Stimulated activated CD4-positive, alpha-beta T cell treated with anti-CD3 and anti-CD28 coated beads, Interleukin-15, amount 100 ng/mL, for 1 hour (primary cell): Measurements from ENCODE around the gene CRYGC.
"Not testable (repeated sequence)": the region's sequence is repeated elsewhere in the genome, so short reads cannot be mapped to it uniquely, and the experiment has no call there.

Source experiments
- DNase-seq, 2 donors: peaks; one replicate each; pipeline ENCODE4 v3.0.0-alpha.2; 2020; ENCODE audit warnings: low read depth in 1 of 2, low spot score in 1 of 2

CRYGC gene

DNA sequence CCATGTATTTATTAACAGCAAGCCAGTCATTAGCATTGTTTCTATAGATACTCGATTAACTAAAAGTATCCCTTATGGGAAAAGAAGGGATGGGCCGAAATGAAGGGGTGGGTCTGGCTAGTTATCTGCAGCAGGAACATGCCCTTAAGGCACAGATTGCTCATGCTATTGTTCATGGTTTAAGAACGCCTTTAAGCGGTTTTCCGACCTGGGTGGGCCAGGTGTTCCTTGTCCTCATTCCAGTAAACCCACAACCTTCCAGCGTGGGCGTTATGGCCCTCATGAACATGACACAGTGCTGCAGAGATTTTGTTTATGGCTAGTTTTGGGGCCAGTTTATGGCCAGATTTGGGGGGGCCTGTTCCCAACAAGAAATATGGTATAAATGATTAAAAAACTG lies 8.7 kb upstream of the CRYGC start:
- DNase-seq = not testable (repeated sequence)

DNA sequence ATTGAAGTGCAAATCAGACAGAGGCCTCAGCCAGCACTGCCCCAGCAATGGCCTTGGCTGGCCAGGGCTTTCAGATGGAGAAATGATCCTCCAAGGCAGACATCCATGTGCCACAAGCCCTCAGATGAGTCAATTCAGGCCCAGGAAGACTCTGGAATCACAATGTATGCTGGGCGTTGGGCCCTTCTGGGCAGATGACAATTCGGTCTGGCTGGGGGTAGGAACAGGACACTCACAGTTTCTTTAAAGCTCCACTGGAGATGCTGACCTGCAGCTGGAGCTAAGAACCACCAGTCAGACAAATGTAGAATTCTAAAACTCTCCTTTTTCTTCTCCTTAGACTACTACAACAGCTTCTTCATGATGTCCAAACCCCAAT lies 7.1 kb upstream of the CRYGC start:
- no peak for DNase-seq

DNA sequence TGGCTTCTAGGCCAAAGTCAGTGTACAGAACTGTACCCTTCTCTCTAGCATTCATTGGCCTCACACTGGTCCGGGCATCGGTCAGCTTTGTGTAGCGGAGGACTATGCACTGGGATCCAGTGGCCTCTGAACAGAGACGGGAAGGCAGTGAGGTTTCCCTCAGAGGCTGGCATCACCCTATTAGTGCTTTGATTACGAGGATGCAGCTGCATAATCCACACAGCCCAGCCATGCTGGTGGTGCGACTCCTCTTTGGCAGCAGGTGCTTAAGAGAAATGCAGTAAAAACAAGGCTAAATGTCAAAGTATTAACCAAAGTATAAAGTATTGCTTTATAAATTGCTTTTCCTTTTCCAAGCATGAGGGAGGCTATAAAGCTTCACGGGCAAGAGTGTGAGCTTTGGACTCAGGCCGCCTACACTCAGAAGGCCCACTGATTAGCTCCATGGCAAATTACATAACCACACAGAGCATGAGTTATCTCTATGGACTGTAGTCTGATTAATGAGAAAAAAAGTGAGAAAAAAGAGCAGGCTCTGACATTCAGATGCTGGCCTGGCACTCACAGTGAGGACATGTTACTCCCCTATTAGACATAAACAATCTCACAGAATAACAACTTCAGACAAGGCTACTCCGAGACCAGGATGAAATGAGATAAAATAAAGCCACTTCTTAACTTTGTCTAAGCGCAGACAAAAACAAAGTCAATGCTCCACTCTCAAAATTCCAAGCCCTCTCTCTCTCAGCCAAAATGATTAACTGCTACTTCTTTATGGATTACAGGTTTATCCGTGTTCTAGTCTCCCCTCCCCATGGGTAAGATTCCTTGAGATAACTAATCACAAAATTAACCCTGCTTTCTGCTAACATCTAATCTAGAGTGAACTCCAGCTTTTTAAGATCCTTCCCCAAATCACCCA lies 6.4 kb upstream of the CRYGC start:
- no peak for DNase-seq

DNA sequence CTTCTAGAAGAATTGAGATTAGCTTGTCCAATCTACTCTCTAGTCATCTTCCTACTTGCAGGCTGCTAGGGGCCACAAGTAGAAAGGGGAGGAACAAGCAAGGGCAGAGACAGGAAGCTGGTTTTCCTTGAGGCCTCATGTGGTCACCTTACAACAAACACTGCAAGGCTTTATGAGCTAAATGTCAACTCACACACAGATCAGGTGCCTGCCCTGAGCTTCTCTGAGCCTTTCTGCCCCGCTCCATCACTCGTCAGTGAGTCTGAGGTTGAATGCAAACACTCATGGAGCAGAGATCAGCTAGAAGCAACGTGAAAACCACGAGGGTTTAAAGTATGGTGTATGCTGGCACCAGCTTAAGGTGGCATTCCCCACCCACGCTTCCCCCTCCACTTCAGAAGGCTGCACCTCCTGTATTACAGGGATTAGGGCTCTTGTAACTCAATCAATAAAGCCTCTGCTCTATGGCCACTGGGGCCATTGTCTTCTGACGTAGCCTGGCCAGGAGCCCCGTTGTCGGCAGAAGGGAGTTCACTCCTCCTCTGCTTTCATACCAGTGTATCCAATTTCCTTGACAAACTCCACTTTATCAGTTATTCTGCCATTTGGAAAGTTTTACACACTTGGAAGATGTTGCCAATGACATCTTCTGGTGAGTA lies 5.4 kb upstream of the CRYGC start:
- DNase-seq = no peak

DNA sequence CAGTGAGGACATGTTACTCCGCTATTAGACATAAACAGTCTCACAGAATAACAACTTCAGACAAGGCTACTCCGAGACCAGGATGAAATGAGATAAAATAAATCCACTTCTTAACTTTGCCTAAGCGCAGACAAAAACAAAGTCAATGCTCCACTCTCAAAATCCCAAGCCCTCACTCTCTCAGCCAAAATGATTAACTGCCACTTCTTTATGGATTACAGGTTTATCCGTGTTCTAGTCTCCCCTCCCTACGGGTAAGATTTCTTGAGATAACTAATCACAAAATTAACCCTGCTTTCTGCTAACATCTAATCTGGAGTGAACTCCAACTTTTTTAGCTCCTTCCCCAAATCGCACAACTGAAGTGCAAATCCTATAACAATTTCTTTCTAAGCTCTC lies 1.1 kb upstream of the CRYGC start:
- no peak for DNase-seq

DNA sequence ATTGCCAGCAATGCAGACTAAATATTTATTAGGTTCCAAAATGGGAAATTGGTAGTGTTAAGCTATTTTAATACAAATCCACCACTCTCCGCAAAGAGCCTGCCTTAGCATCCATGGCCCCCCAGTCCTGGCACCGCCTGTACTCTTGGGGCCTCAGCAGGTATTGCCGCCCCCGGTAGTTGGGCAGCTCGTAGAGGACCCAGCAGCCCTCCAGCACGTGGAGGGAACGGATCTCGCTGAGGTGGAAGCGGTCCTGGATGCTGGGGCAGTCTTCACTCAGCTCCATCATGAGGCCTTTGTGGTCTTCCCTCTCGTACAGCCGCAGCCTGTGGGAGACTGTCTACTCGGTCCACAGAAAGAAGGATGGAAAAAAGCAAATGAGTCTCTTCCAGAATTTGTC lies 1.5 kb downstream of the CRYGC start:
- no peak for DNase-seq

DNA sequence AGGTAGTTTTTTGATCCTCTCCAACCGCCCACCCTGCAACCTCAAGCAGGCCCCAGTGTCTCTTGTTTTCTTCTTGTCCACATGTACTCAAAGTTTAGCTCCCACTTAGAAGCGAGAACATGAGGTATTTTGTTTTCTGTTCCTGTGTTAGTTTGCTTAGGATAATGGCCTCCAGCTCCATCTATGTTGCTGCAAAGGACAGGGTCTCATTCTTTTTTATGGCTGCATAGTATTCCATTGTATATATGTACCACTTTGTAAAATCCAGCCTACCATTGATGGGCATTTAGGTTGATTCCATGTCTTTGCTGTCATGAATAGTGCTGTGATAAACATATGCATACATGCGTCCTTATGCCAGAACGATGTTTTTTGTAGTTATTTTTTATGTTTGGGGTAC lies 2.5 kb downstream of the CRYGC start:
- no peak for DNase-seq

DNA sequence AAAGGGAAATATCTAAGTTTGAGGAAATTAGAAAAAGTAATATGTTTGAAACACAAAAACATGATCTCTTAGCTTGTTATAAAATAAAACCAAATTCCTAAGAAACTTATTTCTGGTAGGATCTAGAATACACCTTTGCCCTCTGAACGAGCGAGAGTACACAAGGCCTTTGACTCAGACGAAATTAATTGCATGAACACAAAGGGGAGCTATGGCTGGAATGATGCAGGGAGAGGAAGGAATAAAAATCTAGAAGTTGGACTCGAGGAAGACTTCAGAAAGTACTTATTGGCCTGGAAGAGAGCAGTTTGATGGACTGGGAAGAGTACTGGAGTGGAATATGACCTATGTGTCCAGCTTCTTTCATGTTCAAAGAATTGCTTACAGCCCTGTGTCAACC lies 4.4 kb downstream of the CRYGC start:
- DNase-seq = no peak

DNA sequence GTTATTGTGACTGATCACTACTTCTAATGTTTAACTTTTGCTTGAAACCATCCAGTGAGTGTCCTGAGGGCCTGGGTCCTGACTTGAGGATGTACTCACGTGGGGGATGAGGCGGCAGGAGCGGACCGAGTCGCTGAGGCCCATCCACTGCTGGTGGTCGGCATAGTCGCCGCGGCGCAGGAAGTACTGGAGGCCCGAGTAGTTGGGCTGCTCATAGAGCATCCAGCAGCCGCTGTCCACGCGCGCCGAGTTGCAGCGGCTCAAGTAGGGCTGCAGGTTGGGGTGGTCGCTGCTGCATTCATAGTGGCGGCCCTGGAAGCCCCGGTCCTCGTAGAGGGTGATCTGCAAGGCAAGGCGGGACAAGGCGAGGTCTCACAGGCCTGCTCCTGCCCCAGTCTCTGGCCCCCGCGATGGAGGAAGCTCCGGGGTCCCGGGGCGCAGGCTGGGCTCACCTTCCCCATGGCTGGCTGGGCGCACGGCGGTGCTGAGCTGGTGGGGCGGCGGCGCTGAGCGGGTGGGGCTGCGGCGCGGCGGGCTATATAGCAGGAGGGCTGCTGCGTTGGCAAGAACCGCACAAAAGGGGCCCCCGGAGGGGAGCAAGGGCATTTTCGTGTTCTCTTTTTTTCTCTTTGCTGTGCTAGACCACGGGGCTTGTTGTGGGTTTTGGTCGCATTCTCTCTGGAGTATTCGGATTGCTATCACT lies 5.5 kb downstream of the CRYGC start, which contains the start of gene CRYGD:
CRYGD (minus strand) TSS at position 512 of the 703 bp plus-strand sequence; CDS start at position 461, 51 bp downstream.
- DNase-seq = not testable (repeated sequence)

DNA sequence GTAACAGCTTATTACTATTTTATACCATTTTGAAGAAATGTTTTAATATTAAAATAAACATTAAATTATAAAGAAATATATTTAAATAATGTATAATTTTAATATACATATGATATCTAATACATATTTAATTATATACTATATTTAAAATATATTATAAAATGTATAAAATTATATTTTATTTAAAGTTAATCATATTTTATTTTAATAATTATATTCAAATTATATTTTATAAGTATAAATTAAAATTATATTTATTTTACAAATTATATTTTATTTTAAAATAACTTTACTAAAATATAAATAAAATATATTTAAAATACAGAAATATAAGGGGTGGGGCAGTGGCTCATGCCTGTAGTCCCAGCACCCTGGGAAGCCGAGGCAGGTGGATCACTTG lies 7.4 kb downstream of the CRYGC start:
- DNase-seq = no peak

DNA sequence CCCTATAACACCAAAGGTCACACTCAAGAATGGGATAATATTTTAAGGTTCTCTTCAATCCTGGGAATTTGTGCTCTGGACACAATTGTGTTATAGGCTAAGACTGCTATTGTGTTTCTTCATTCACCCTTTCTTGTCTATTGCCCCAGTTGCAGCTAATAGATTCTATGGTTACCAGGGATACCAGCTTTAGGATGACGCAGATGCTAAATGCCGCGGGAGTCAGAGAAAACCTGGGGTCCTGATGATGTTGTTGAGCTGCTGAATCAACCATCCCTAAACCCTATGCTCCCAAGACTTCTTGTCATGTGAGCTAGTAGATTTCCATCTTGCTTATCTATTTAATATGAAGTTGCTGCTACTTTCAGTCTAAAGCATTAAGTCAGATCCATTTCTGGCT lies 10.7 kb downstream of the CRYGC start:
- no peak for DNase-seq

DNA sequence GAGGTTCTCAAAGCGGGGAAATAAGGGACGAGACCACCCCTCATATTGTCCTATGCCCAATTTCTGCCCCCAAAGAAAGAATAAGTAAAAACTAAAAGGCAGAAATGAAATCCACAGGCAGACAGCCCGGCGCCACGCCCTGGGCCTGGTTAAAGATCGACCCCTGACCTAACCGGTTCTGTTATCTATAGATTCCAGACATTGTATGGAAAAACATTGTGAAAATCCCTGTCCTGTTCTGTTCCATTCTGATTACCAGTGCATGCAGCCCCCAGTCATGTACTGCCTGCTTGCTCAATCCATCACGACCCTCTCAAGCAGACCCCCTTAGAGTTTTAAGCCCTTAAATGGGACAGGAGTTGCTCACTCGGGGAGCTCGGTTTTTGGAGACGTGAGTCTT lies 12.2 kb downstream of the CRYGC start:
- DNase-seq = not testable (repeated sequence)

DNA sequence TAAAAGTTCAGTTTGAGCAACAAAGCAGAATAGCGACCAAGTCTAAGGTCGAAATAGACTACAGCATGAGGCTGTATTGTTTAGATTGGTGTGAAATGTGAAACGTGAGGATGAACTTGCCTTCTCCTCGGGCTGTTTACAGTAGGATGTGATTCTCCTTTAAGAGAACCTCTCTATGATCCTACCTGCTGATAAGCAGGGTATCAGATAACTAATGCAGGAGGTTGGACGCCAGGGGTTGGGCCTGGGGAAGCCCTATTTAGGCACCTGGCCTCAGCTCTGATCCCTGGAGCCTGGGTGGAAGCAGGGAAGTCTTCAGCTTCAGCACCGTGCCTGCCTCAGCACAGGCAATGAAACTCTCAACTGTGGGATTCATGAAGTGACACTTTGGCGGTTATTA lies 16.7 kb downstream of the CRYGC start:
- DNase-seq = no peak

DNA sequence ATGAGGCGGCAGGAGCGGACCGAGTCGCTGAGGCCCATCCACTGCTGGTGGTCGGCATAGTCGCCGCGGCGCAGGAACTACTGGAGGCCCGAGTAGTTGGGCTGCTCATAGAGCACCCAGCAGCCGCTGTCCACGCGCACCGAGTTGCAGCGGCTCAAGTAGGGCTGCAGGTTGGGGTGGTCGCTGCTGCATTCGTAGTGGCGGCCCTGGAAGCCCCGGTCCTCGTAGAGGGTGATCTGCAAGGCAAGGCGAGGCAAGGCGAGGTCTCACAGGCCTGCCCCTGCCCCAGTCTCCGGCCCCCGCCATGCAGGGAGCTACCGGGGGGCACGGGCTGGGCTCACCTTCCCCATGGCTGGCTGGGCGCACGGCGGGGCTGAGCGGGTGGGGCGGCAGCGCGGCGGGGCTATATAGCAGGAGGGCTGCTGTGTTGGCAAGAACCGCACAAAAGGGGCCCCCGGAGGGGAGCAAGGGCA lies 17.3 kb downstream of the CRYGC start:
- not testable (repeated sequence) for DNase-seq

DNA sequence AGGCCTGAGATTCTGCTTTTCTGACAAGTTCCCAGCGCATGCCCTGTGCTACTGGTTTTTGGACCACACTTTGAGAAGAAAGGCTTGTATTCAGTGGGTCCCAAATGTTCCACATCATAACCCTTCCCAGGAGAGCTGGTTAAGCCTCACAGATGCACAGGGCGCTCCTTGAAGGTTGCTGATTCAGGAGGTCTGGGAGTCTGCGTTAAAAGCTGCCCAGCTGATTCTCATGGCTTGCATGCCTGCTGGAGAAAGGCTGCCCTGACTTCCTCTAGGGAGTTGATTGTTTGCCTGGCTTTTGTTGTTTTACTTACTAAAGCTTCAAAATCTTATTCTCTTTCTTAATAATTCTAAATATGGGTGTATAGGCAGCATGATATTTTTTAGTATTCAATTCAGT lies 26.0 kb downstream of the CRYGC start:
- DNase-seq = no peak

DNA sequence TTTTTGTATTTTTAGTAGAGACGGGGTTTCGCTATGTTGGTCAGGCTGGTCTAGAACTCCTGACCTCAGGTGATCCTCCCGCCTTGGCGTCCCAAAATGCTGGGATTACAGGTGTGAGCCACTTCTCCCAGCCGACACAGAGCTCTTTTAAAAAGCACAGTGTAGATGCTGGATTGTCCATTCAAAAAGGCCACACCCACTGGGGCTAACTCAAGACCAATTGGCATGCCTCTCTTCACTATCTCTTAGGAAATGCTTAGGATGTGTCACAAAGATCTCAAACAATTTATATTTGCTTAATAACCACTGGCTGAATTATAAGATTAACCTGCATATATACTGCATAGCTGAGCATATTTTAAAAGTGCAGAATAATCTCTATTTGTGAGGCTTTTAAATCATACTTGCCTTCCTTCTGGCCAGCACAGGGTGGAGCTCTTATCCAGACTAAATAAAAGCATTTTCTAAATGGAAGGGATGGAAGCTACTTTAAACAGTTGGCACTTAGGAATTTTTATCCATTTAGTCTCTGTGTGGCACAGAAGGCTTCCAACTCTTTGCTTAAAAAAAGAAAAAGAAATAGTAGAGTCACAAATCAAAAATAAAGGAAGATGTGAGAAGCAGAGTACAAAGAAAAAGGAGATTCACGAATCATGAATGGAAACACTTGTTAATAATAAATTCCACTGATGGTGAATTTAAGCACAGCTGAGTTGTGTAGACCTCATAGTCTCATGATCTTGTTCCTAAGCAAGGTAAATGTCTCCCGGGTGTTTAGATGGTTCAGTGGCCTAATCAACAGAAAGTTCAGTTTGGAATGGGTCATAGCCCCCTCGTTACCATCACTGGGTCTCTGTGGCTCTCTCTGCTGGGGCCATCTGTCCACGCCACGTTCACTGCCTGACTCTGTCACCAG lies 27.7 kb downstream of the CRYGC start:
- no peak for DNase-seq

DNA sequence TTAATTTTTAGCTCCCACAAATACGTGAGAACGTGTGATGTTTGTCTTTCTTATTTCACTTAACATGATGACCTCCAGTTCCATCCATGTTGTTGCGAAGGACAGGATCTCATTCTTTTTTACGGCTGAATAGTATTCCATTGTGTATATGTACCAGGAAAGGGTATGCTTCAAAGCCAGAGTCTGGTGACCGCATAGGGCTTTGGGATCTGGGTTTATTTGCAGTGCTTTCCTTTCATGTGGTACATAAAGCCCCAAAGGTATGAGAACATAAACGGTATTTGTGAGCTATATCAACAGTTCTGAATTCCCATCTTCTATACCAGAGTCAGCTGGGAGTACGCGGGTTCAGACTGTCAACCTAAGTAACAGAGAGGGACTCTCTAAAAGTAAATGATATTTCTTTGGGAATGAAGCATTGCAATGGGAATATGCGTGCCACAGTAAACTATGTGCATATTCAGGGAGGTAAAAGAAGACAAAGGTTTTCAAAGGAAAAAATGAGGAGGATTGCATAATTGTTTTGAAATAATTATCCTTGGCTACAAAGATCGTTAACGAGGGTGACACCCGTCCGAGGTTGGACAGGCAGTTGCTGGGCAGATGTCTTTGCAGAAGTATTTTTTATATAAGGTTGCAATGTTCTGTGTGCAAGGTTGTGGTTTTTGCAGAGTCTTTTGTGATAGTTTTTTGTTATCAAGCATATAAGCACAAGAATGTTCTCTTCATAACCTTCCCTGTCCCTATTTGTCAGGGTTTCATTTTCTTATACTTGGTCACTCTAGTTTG lies 29.8 kb downstream of the CRYGC start:
- DNase-seq = no peak

DNA sequence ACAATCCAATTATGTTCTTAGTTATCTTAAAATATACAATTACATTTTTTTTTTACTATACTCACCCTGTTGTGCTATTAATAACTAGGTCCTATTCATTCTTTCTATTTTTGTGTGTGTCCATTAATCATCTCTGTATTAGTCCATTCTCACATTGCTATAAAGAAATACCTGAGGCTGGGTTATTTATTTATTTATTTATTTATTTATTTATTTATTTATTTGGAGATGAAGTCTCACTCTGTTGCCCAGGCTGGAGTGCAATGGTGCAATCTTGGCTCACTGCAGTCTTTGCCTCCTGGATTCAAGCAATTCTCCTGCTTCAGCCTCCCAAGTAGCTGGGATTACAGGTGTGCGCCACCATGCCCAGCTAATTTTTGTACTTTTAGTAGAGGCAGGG lies 30.9 kb downstream of the CRYGC start:
- not testable (repeated sequence) for DNase-seq

DNA sequence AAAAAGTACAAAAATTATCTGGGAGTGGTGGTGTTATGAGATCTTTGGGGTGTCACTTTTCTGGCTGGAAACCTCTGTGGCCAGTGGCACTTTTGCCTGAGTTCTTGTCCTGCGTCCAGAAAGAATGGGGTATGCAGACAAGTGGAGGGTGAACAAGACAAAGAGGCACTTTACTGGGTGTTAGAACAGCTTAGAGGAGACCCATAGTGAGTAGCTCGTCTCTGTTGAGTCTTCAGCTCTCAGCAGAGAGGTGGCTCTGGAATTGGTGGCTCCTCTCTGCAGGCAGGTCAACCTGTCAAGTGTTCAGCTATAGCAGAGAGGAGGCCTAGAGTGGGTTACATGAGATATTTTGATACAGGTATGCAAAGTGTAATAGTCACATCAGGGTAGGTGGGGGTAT lies 31.4 kb downstream of the CRYGC start:
- no peak for DNase-seq

DNA sequence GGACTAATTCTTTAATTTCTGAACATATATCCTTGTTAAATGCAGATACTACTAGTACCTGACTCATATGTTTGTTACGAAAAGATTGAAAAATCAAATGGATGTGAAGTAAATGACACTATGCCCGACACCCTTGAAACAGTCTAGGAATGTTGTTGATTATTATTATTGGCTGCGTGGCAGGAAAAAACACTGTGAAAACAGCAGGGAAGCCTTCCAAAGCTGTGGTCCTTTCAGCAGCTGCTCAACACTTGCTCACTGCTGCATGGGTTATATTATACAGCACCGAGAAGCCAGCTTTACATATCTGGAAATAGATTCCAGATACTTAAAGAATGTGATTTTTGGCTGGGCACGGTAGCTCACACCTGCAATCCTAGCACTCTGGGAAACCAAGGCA lies 31.8 kb downstream of the CRYGC start:
- no peak for DNase-seq
